ENCODE data around the gene CELF6. TPM values are rescaled to one million over a fixed set of nuclear protein-coding genes. Genes with fewer than 3 reads are reported as not detected.

The CELF6 gene
- total RNA-seq, 1 experiment from 2014 or later, result not detected

DNA sequence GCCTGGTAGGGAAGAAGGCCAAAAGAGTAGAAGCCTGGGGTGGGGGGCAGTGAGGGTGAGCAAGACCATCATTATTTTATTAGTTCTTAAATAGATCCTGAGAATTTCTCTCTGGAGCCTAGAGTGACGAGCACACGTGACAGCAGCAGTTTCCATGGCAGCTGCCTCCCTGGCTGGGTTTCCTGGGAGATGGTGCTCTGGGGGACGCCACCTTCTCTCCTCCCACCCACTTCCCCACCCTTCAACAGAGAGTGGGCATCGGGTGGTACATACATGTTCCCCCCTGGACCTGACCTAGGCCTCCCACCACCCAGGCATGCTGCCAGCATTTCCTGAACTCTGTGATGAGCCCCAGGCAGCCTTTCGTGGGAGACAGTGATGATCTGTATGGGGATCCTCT, 12.9 kb downstream of the CELF6 start:
- Histone ChIP-seq H3K4me1 (replicated peaks; ENCODE audit: insufficient read depth) (no peaks in the 10 kb centered on the region), H3K4me2 (no peak overlapping the region), H2AFZ (no peak overlapping the region), H3K36me3 (ENCODE audit: low read depth) (no peaks in the 10 kb centered on the region), H4K20me1 (ENCODE audit: insufficient read depth) (no peaks in the 10 kb centered on the region), H3K4me3 (no peak overlapping the region), H3K79me2 (ENCODE audit: low read depth) (no peaks in the 10 kb centered on the region), H3K9me2 (ENCODE audit: insufficient read depth) (no peaks in the 10 kb centered on the region), H3K27ac (no peak overlapping the region), H3K9me3 (ENCODE audit: insufficient read depth, low read depth) (no peaks in the 10 kb centered on the region), H3F3A (ENCODE audit: insufficient read depth, low read depth) (no peaks in the 10 kb centered on the region; the same call in 1 of the 2 replicates), H3K27me3 (ENCODE audit: insufficient read depth, low read depth) (0 out of 2 replicates have a peak, but pooled peaks cover 5% of the 10 kb centered on the region)
- no TSS peak for BruUV-seq (replicated peaks)
- DNase-seq, result no peak
- intact Hi-C loops (cut with micrococcal nuclease; ENCODE audit: unreplicated experiment), result no loop called here
- CTCF ChIA-PET, result interaction anchor here (0.6 kb wide), 1 partner anchor 79 kb away, joined by 9 read pairs; no protein-coding TSS in a partner anchor
- TF ChIP-seq EZH2 (IDR thresholded peaks at IDR 0.05; ENCODE audit: low read depth), result no peak
- TF ChIP-seq, protein P1, sequence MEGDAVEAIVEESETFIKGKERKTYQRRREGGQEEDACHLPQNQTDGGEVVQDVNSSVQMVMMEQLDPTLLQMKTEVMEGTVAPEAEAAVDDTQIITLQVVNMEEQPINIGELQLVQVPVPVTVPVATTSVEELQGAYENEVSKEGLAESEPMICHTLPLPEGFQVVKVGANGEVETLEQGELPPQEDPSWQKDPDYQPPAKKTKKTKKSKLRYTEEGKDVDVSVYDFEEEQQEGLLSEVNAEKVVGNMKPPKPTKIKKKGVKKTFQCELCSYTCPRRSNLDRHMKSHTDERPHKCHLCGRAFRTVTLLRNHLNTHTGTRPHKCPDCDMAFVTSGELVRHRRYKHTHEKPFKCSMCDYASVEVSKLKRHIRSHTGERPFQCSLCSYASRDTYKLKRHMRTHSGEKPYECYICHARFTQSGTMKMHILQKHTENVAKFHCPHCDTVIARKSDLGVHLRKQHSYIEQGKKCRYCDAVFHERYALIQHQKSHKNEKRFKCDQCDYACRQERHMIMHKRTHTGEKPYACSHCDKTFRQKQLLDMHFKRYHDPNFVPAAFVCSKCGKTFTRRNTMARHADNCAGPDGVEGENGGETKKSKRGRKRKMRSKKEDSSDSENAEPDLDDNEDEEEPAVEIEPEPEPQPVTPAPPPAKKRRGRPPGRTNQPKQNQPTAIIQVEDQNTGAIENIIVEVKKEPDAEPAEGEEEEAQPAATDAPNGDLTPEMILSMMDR (conservative IDR thresholded peaks at IDR 0.05), result no peak
- POLR2A ChIA-PET (ENCODE audit: unreplicated experiment), result no interaction called here

DNA sequence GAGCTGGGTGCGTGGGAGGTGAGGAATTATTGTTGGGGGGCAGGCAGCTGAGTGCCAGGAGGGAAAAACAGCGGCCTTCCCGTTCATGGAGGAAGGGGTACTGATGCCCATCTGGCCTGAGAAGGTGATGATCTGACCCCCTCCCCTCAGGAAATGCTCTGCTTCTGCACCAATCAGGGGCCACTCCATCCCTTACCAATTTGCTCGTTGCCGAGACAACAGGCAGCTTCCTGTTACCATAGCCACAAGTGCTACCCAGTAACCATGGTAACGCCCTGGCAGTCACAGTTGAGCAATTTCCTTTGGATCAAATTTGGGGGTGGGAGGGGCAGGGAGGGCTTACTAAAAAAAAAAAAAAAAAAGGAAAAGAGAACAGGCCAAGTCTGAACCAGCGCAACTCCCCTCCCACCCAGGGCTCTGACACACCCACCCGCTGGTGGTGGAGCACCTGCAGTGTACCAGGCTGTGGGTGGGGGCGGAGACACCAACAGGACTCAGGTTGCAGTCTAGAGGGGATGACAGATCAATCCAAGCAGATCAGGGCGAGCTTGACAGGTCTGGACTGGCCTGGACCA, 13.7 kb downstream of the CELF6 start:
- DNase-seq, result no peak
- ChIA-PET POLR2A (ENCODE audit: unreplicated experiment) (no interaction called here), CTCF (no interaction called here)
- Histone ChIP-seq H2AFZ (no peak overlapping the region), H3F3A (ENCODE audit: insufficient read depth, low read depth) (no peaks in the 10 kb centered on the region; the same call in 1 of the 2 replicates), H3K27ac (no peak overlapping the region), H3K9me2 (ENCODE audit: insufficient read depth) (no peaks in the 10 kb centered on the region), H3K9me3 (ENCODE audit: insufficient read depth, low read depth) (no peaks in the 10 kb centered on the region), H4K20me1 (ENCODE audit: insufficient read depth) (no peaks in the 10 kb centered on the region), H3K4me3 (no peak overlapping the region), H3K4me1 (replicated peaks; ENCODE audit: insufficient read depth) (no peaks in the 10 kb centered on the region), H3K36me3 (ENCODE audit: low read depth) (no peaks in the 10 kb centered on the region), H3K79me2 (ENCODE audit: low read depth) (no peaks in the 10 kb centered on the region), H3K4me2 (no peak overlapping the region), H3K27me3 (ENCODE audit: insufficient read depth, low read depth) (0 out of 2 replicates have a peak, but pooled peaks cover 5% of the 10 kb centered on the region)
- TF ChIP-seq, protein P1 (conservative IDR thresholded peaks at IDR 0.05), result no peak
- TF ChIP-seq EZH2 (IDR thresholded peaks at IDR 0.05; ENCODE audit: low read depth), result no peak
- BruUV-seq (replicated peaks), result no TSS peak
- intact Hi-C loops (cut with micrococcal nuclease; ENCODE audit: unreplicated experiment), result no loop called here

DNA sequence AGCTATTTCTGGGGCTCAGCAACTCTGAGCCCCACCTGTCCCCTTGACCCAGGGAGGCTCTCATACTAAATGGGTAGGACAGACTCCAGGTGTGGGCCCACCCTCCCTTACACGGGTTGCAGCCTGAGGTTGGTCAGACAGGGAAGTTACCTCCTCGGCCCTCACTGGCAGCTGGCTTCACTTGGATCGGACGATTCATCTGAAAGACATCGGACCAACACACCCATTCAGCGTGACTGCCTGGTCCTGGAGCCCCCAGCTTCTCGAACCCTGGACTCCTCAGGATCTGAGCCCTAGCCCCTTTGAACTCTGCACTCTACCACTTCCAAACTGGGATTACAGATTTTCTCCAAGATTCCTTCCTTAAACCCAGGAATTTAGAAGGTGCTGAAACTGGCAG, 15.4 kb downstream of the CELF6 start:
- H3F3A ChIP-seq (ENCODE audit: insufficient read depth, low read depth), result no peaks in the 10 kb centered on the region; the same call in 1 of the 2 replicates
- no peaks in the 10 kb centered on the region for H4K20me1 ChIP-seq (ENCODE audit: insufficient read depth)
- intact Hi-C loops (cut with micrococcal nuclease; ENCODE audit: unreplicated experiment), result no loop called here
- no peak overlapping the region for H3K4me3 ChIP-seq
- TF ChIP-seq, protein P1 (conservative IDR thresholded peaks at IDR 0.05), result no peak
- no peak for TF ChIP-seq EZH2 (IDR thresholded peaks at IDR 0.05; ENCODE audit: low read depth)
- H3K79me2 ChIP-seq (ENCODE audit: low read depth), result no peaks in the 10 kb centered on the region
- no TSS peak for BruUV-seq (replicated peaks)
- no peak overlapping the region for H3K27ac ChIP-seq
- H3K9me3 ChIP-seq (ENCODE audit: insufficient read depth, low read depth), result no peaks in the 10 kb centered on the region
- no peaks in the 10 kb centered on the region for H3K9me2 ChIP-seq (ENCODE audit: insufficient read depth)
- POLR2A ChIA-PET (ENCODE audit: unreplicated experiment), result no interaction called here
- H3K27me3 ChIP-seq (ENCODE audit: insufficient read depth, low read depth), result 0 out of 2 replicates have a peak, but pooled peaks cover 5% of the 10 kb centered on the region
- no peak for DNase-seq
- H3K4me2 ChIP-seq, result no peak overlapping the region
- H3K36me3 ChIP-seq (ENCODE audit: low read depth), result no peaks in the 10 kb centered on the region
- H3K4me1 ChIP-seq (replicated peaks; ENCODE audit: insufficient read depth), result no peaks in the 10 kb centered on the region
- H2AFZ ChIP-seq, result no peak overlapping the region
- CTCF ChIA-PET, result no interaction called here

All from PC-9 (cell line).